Natural killer cell (primary cell): Measurements from ENCODE around the gene PRPF31. TPM values are rescaled to one million over a fixed set of nuclear protein-coding genes. Genes with fewer than 3 reads are reported as not detected.

Experiments
- ATAC-seq, 3 donors: fragments of 150-1000 bp in 2 of 3; fragments of 200-7000 bp in 1 of 3; cut with Tn5 transposase; 1 replicate in 1 of 3; 2 replicates in 2 of 3; pipeline ENCODE4 v1.10.0; 2021; ENCODE audit warnings: mild to moderate bottlenecking in 2 of 3, moderate library complexity in 2 of 3
- DNase-seq, 2 donors: peaks; one replicate each; pipeline versions ENCODE4 v3.0.0 to v3.0.0-alpha.2; 2013 to 2021; ENCODE audit warnings: mixed read lengths in 1 of 2
- H3K27ac ChIP-seq: one replicate; pipeline ENCODE4 v1.5.1; 2013; ENCODE audit warnings: mild to moderate bottlenecking, low read length
- H3K27me3 ChIP-seq: one replicate; pipeline ENCODE4 v1.6.1; 2013; ENCODE audit warnings: low read length; ENCODE audit not compliant: control insufficient read depth, insufficient read depth
- H3K36me3 ChIP-seq: one replicate; pipeline ENCODE4 v1.6.1; 2013; ENCODE audit warnings: low read length; ENCODE audit not compliant: control insufficient read depth, insufficient read depth
- H3K4me1 ChIP-seq: one replicate; pipeline ENCODE4 v1.6.1; 2013; ENCODE audit warnings: low read length; ENCODE audit not compliant: control insufficient read depth, insufficient read depth
- H3K4me3 ChIP-seq: one replicate; pipeline ENCODE4 v1.5.1; 2013; ENCODE audit warnings: low read length
- H3K9me3 ChIP-seq: one replicate; pipeline ENCODE4 v1.6.1; 2013; ENCODE audit warnings: low read length; ENCODE audit not compliant: control insufficient read depth, insufficient read depth
- H3K27ac Mint-ChIP-seq, 2 donors: one replicate each; pipeline ENCODE4 v1.8.0; 2022; ENCODE audit warnings: mild to moderate bottlenecking in 2 of 2, mixed read lengths in 2 of 2, moderate library complexity in 1 of 2
- H3K27me3 Mint-ChIP-seq, 2 donors: one replicate each; pipeline ENCODE4 v1.8.0; 2022; ENCODE audit warnings: low read depth in 2 of 2, mixed read lengths in 2 of 2
- H3K36me3 Mint-ChIP-seq: one replicate; pipeline ENCODE4 v1.8.0; 2022; ENCODE audit warnings: mixed read lengths
- H3K4me1 Mint-ChIP-seq, 2 donors: one replicate each; pipeline ENCODE4 v1.8.0; 2022; ENCODE audit warnings: mixed read lengths in 2 of 2
- H3K4me3 Mint-ChIP-seq: one replicate; pipeline ENCODE4 v1.8.0; 2022; ENCODE audit warnings: mild to moderate bottlenecking, moderate library complexity, mixed read lengths
- H3K9me3 Mint-ChIP-seq, 2 donors: one replicate each; pipeline ENCODE4 v1.8.0; 2022; ENCODE audit warnings: mixed read lengths in 2 of 2
- WGBS: methylation state at CpG from one replicate; pipeline ENCODE4 v1.1.7; 2013; ENCODE audit warnings: missing lambda C conversion rate; ENCODE audit not compliant: insufficient coverage; 5-methylcytosine and 5-hydroxymethylcytosine counted together
- intact Hi-C: fragments of 100-400 bp; cut with micrococcal nuclease; formaldehyde crosslinking; loops from one replicate; pipeline ENCODE4 v1.14.2; 2022
- total RNA-seq, 4 donors: library from RNA; stranded (reverse); fragments of 120-200 nt in 1 of 4; gene quantifications; one replicate each; pipeline versions ENCODE4 v1.2.3 to v1.2.4, GENCODE V29; 2013 to 2022
- TF ChIP-seq, protein P1 (sequence below): fragments of 200-600 bp; IDR thresholded peaks from one replicate; pipeline ENCODE4 v1.8.0; 2022; ENCODE audit warnings: antibody characterized with exemption

Gene PRPF31
- total RNA-seq, 3 donors from 2014 or later (not counting 1 experiment from before 2014, with no cell fraction given) = 64.4 to 65.9 (median 64.9) TPM

DNA sequence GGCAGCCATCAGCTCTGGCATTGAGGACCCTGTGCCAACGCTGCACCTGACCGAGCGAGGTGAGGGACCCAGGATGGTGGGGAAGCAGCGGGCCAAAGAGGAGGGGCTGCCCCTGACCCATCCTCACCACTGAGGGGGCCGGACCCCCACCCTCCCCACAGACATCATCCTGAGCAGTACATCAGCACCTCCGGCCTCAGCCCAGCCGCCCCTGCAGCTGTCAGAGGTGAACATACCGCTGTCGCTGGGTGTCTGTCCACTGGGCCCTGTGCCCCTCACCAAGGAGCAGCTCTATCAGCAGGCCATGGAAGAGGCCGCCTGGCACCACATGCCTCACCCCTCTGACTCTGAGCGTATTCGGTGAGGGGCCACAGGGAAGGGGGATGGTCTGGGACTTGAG lies 36.7 kb downstream of the PRPF31 start:
- peaks cover 4% of the 10 kb centered on the region for H3K4me1 ChIP-seq
- peaks cover 5 to 20% of the 10 kb centered on the region in 2 donors for H3K4me1 Mint-ChIP-seq
- no peak for ATAC-seq
- H3K27ac ChIP-seq = no peak overlapping the region
- H3K36me3 Mint-ChIP-seq = peaks cover 7% of the 10 kb centered on the region
- no peak overlapping the region for H3K4me3 ChIP-seq
- no peak for DNase-seq
- H3K9me3 Mint-ChIP-seq = no peaks in the 10 kb centered on the region
- H3K36me3 ChIP-seq = peaks cover 87% of the 10 kb centered on the region
- intact Hi-C loops = no loop called here
- H3K9me3 ChIP-seq = no peaks in the 10 kb centered on the region
- no peaks in the 10 kb centered on the region for H3K27me3 Mint-ChIP-seq
- WGBS = 94% methylated on average over 12 of the region's 12 CpGs
- no peak overlapping the region for H3K27ac Mint-ChIP-seq
- H3K4me3 Mint-ChIP-seq = no peak overlapping the region
- TF ChIP-seq, protein P1, sequence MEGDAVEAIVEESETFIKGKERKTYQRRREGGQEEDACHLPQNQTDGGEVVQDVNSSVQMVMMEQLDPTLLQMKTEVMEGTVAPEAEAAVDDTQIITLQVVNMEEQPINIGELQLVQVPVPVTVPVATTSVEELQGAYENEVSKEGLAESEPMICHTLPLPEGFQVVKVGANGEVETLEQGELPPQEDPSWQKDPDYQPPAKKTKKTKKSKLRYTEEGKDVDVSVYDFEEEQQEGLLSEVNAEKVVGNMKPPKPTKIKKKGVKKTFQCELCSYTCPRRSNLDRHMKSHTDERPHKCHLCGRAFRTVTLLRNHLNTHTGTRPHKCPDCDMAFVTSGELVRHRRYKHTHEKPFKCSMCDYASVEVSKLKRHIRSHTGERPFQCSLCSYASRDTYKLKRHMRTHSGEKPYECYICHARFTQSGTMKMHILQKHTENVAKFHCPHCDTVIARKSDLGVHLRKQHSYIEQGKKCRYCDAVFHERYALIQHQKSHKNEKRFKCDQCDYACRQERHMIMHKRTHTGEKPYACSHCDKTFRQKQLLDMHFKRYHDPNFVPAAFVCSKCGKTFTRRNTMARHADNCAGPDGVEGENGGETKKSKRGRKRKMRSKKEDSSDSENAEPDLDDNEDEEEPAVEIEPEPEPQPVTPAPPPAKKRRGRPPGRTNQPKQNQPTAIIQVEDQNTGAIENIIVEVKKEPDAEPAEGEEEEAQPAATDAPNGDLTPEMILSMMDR = no peak
- no peaks in the 10 kb centered on the region for H3K27me3 ChIP-seq

DNA sequence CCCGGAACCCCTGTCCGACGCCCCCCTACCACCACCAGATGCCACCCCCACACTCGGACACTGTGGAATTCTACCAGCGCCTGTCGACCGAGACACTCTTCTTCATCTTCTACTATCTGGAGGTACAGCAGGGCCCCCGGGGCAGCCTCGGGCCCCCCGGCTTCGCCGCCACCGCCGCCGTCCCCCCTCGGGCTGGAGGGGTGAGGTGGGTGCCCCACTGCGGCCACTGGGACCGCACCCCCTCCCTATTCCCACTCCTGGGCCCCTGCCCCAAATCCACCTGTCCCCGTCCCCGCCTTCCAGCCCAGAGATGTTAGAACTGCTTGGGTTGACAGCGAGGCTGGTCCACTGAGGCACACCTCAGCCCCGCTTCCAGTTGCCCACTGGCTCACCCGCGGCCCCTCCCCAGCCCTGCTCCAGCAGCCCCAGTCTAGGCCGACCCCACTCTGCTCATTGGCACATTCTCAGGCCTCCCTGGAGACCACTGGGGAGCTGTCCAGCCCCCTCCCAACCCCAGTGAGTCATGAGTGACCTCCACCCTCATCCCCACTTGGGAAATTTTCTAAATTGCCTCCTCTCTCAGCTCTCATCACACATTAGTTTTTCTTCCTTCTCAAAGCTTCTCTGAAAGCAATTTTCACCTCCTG lies 37.4 kb downstream of the PRPF31 start:
- no peaks in the 10 kb centered on the region for H3K9me3 ChIP-seq
- DNase-seq (no peak), ATAC-seq (no peak)
- intact Hi-C loops = no loop called here
- Mint-ChIP-seq H3K9me3 (no peaks in the 10 kb centered on the region), H3K27me3 (no peaks in the 10 kb centered on the region), H3K4me1 (peaks cover 6 to 21% of the 10 kb centered on the region in 2 donors), H3K4me3 (peak overlapping the region; percentile 31), H3K36me3 (peaks cover 7% of the 10 kb centered on the region), H3K27ac (peak overlapping the region; percentile 23 to 46)
- H3K36me3 ChIP-seq = peaks cover 82% of the 10 kb centered on the region
- WGBS = 97% methylated on average over 25 of the region's 25 CpGs
- no peaks in the 10 kb centered on the region for H3K27me3 ChIP-seq
- H3K27ac ChIP-seq = no peak overlapping the region
- H3K4me3 ChIP-seq = no peak overlapping the region
- H3K4me1 ChIP-seq = peaks cover 5% of the 10 kb centered on the region
- TF ChIP-seq, protein P1 = no peak

DNA sequence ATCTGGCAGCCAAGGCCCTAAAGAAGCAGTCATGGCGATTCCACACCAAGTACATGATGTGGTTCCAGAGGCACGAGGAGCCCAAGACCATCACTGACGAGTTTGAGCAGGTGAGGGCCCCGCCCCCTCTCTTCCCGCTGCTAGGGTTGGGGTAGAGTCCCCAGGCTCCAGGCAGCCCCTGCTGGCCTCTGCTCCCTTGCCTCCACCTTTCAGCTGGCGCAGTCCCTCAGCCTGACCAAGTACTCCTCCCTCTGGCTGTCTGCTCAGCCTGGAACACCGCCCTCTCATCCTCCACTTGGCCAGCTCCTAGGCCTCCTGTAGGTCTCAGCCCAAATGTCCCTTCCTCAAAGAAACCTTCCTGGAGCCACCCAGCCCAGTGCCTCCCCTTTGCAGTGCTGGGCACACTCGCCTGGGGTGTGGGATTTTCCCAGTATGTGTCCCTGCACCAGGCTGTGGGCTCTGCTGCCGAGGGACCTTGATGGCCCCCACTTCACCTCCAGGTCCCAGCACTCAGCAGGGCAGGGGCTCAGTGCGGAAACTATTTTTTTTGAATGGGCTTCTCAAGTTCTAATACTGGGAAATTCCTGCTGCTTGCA lies 38.3 kb downstream of the PRPF31 start:
- Histone ChIP-seq H3K27ac (no peak overlapping the region), H3K27me3 (no peaks in the 10 kb centered on the region), H3K36me3 (peaks cover 81% of the 10 kb centered on the region), H3K4me1 (peaks cover 13% of the 10 kb centered on the region), H3K9me3 (no peaks in the 10 kb centered on the region), H3K4me3 (no peak overlapping the region)
- intact Hi-C loops = no loop called here
- H3K4me1 Mint-ChIP-seq = peaks cover 14 to 30% of the 10 kb centered on the region in 2 donors
- H3K36me3 Mint-ChIP-seq = peaks cover 7% of the 10 kb centered on the region
- peak overlapping the region; percentile 46 to 78 for H3K27ac Mint-ChIP-seq
- H3K9me3 Mint-ChIP-seq = no peaks in the 10 kb centered on the region
- no peak for DNase-seq
- no peak for ATAC-seq
- no peak overlapping the region for H3K4me3 Mint-ChIP-seq
- no peaks in the 10 kb centered on the region for H3K27me3 Mint-ChIP-seq
- WGBS = 97% methylated on average over 9 of the region's 10 CpGs
- TF ChIP-seq, protein P1 = no peak
